ENCODE measurements around the gene GDPD3. TPM values are rescaled to one million over a fixed set of nuclear protein-coding genes. Genes with fewer than 3 reads are reported as not detected.

GDPD3 gene
- total and polyA plus RNA-seq, 10 of the 15 experiments (the other 5 are each of a cell fraction or from before 2014, with no cell fraction given) = 0.29 to 3.3 (median 0.97) TPM

DNA sequence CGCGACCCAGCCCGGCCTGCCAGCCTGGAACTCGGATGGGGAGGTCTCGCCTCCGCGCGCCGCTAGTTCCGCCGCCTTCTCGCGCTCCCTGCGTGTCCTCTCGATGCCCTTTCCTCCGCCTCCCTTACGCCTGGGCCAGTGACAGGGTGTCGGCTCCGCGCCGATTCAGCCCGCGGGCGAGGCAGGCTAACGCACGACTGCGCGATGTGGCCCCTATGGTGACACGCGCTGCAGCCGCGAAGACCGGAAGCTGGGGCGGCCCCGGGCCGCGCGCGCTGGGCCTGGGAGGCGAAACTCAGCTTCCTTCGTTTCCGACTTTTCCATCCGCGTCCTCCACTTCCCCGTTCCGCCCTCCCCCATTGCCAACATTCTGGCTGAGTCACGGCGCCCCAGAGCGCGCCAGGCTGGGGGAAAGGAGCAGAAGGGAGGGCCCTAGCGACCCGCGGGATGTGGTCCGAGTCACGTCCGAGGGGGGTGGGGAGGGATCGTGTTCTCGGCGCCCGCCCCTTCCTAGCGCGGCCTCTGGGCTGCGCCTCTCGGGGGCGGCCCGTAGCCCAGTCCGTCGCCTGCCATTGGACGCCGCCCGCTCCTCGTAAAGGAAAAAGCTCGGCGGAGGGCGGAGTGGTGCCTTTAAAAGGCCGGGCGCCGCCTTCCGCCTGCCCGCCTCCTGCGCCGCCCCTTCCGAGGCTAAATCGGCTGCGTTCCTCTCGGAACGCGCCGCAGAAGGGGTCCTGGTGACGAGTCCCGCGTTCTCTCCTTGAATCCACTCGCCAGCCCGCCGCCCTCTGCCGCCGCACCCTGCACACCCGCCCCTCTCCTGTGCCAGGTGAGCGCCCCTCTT lies 48.0 kb downstream of the GDPD3 start, which contains the start of gene ALDOA (continued):
- TF ChIP-seq, protein P1, sequence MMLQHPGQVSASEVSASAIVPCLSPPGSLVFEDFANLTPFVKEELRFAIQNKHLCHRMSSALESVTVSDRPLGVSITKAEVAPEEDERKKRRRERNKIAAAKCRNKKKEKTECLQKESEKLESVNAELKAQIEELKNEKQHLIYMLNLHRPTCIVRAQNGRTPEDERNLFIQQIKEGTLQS (IDR thresholded peaks at IDR 0.05; ENCODE audit: borderline replicate concordance, extremely low read depth, low read depth, low read length) = no peak
- peak; percentile 71 for TF ChIP-seq TCF3 (IDR thresholded peaks at IDR 0.05; ENCODE audit: borderline replicate concordance, insufficient read depth, low read depth, low read length)
- no peak for TF ChIP-seq FOXK2 (IDR thresholded peaks at IDR 0.05)
- TF ChIP-seq POLR2AphosphoS2 (IDR thresholded peaks at IDR 0.05; ENCODE audit: low read depth, low read length) = no peak; the same call in none of the 2 replicates
- TF ChIP-seq BHLHE40 (IDR thresholded peaks at IDR 0.05; ENCODE audit: borderline replicate concordance in 1 of 2, low read depth in 2 of 2, low read length in 1 of 2) = peak; percentile 65 to 79
- TF ChIP-seq SMARCA5 (IDR thresholded peaks at IDR 0.05) = peak; percentile 78
- no peak; the same call in 1 of the 2 replicates for TF ChIP-seq RUNX3 (IDR thresholded peaks at IDR 0.05; ENCODE audit: low read length)
- TF ChIP-seq MEF2A (IDR thresholded peaks at IDR 0.05; ENCODE audit: insufficient read depth, low read depth, low read length) = no peak
- peak; percentile 96 for TF ChIP-seq BACH1 (IDR thresholded peaks at IDR 0.05; ENCODE audit: borderline replicate concordance)
- TF ChIP-seq SRF (IDR thresholded peaks at IDR 0.05; ENCODE audit: low read depth in 2 of 2, low read length in 2 of 2) = peak; percentile 92 to 97

DNA sequence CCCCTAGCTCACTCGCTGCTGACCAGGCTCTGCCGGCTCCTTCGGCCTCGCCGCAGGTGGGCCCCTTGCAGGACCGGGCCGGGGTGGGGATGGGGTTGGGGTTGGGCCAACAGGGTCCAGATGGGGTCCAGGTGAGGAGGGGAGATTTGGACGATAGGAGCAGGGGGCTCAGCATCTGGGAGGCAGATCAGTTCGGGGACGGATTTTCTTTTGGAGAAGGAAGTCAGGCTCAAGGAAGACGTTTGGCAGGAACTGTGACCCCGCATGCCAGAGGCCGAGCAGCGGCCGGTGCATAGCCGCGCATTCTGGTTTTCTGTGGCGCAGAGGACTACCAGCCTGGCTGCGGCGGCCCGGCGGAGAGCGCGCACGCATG lies 48.6 kb downstream of the GDPD3 start:
- Histone ChIP-seq H3K36me3 (ENCODE audit: control insufficient read depth in 2 of 2, insufficient read depth in 2 of 2, low read length in 1 of 2) (peaks cover 25 to 27% of the 10 kb centered on the region in 2 experiments), H3K27me3 (replicated peaks in 1 of 2; ENCODE audit: control insufficient read depth in 2 of 2, insufficient read depth in 2 of 2, low read length in 1 of 2) (no peaks in the 10 kb centered on the region), H2AFZ (ENCODE audit: control insufficient read depth, low read depth, low read length) (peak overlapping the region; percentile 77), H3K4me2 (ENCODE audit: control insufficient read depth, insufficient read depth) (peak overlapping the region; percentile 81), H3K4me1 (ENCODE audit: control insufficient read depth, insufficient read depth, low read length) (peaks cover 27% of the 10 kb centered on the region), H3K4me3 (peak overlapping the region; percentile 94), H3K79me2 (ENCODE audit: control insufficient read depth, insufficient read depth, low read length) (peaks cover 61% of the 10 kb centered on the region), H3K9ac (ENCODE audit: control insufficient read depth, insufficient read depth, low read length) (peak overlapping the region; percentile 93), H4K20me1 (ENCODE audit: control insufficient read depth, insufficient read depth) (peaks cover 24% of the 10 kb centered on the region), H3K27ac (ENCODE audit: control insufficient read depth, insufficient read depth) (peak overlapping the region; percentile 94), H3K9me3 (replicated peaks; ENCODE audit: control insufficient read depth, insufficient read depth, low read length) (no peaks in the 10 kb centered on the region)
- FAIRE-seq (no peak), DNase-seq (ENCODE audit: low read depth, low spot score) (no peak), ATAC-seq (peak; percentile 5)
- TF ChIP-seq YY1 (IDR thresholded peaks at IDR 0.05; ENCODE audit: low read depth, low read length) (0 out of 2 replicates have a peak, but pooled peaks have one; percentile 1), NR2C1 (IDR thresholded peaks at IDR 0.05) (no peak), RUNX3 (IDR thresholded peaks at IDR 0.05; ENCODE audit: low read length) (peak; percentile 11; the same call in 1 of the 2 replicates)
- TF ChIP-seq, protein P2, sequence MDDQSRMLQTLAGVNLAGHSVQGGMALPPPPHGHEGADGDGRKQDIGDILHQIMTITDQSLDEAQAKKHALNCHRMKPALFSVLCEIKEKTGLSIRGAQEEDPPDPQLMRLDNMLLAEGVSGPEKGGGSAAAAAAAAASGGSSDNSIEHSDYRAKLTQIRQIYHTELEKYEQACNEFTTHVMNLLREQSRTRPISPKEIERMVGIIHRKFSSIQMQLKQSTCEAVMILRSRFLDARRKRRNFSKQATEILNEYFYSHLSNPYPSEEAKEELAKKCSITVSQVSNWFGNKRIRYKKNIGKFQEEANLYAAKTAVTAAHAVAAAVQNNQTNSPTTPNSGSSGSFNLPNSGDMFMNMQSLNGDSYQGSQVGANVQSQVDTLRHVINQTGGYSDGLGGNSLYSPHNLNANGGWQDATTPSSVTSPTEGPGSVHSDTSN (IDR thresholded peaks at IDR 0.05; ENCODE audit: insufficient replicate concordance, low read depth, low read length) = no peak
- no TSS peak for BruUV-seq (replicated peaks)
- SMC1A ChIA-PET (ENCODE audit: uncharacterized antibody, unreplicated experiment) = interaction anchor here (1.2 kb wide), 1 partner anchor 30 kb away, joined by 3 read pairs; no protein-coding TSS in a partner anchor
- RAD21 ChIA-PET (ENCODE audit: unreplicated experiment) = interaction anchor here (0.6 to 3.7 kb wide), 6 partner anchors 9 to 565 kb away, joined by 3 to 42 read pairs (median 4); partner anchors contain the start of genes DCTPP1 and TBX6
- intact Hi-C loops (cut with micrococcal nuclease; ENCODE audit: unreplicated experiment) (no loop called here), in situ Hi-C loops (cut with MboI) (no loop called here)
- CTCF ChIA-PET = interaction anchor here (0.7 to 8.5 kb wide), 4 partner anchors 10 to 32 kb away, joined by 3 to 77 read pairs (median 30); partner anchors contain the start of genes TBX6 and YPEL3
- POLR2A ChIA-PET = interaction anchor here (0.6 to 4.3 kb wide), 8 partner anchors 10 to 318 kb away, joined by 3 to 21 read pairs (median 6); partner anchors contain the start of genes PPP4C, SEPTIN1, TBX6 and YPEL3
- WGBS (ENCODE audit: insufficient coverage, insufficient replicate concordance, low lambda C conversion rate, missing lambda C conversion rate) = under 1% methylated on average over 24 of the region's 25 CpGs
